Upper lobe of left lung (tissue), 6 donors: Measurements from ENCODE around the gene MTG2. TPM values are rescaled to one million over a fixed set of nuclear protein-coding genes. Genes with fewer than 3 reads are reported as not detected.

Source experiments
- ATAC-seq, 2 donors: fragments of 200-7000 bp; cut with Tn5 transposase; one replicate each; pipeline ENCODE4 v1.9.1; 2022; ENCODE audit warnings: mild to moderate bottlenecking in 2 of 2, moderate library complexity in 2 of 2; ENCODE audit not compliant: low FRiP score in 2 of 2
- DNase-seq, 2 donors: peaks; one replicate each; pipeline ENCODE4 v3.0.0-alpha.2; 2019 to 2020
- H3K27ac ChIP-seq, 4 donors: fragments of 200-600 bp; sonication (generic); one replicate each; pipeline ENCODE4 v1.5.1; 2016 to 2019
- H3K27me3 ChIP-seq, 4 donors: fragments of 200-600 bp; sonication (generic); one replicate each; pipeline ENCODE4 v1.5.1; 2017 to 2019
- H3K36me3 ChIP-seq, 4 donors: fragments of 200-600 bp; sonication (generic); one replicate each; pipeline ENCODE4 v1.5.1; 2016 to 2019
- H3K4me1 ChIP-seq, 4 donors: fragments of 200-600 bp; sonication (generic); one replicate each; pipeline ENCODE4 v1.5.1; 2018 to 2019
- H3K4me3 ChIP-seq, 4 donors: fragments of 200-600 bp; sonication (generic); one replicate each; pipeline ENCODE4 v1.5.1; 2017 to 2019; ENCODE audit warnings: mild to moderate bottlenecking in 2 of 4, moderate library complexity in 1 of 4
- H3K9me3 ChIP-seq, 4 donors: fragments of 200-600 bp; sonication (generic); one replicate each; pipeline ENCODE4 v1.5.1; 2018 to 2019
- EP300 ChIP-seq, 4 donors: sonication (generic); formaldehyde crosslinking; IDR thresholded peaks; one replicate each; pipeline ENCODE4 v1.5.1; 2017; ENCODE audit warnings: antibody characterized with exemption in 4 of 4, control low read depth in 2 of 4
- POLR2A ChIP-seq, 4 donors: fragments of 450-650 bp; IDR thresholded peaks; one replicate each; pipeline ENCODE4 v1.5.1; 2016 to 2017; ENCODE audit warnings: antibody characterized with exemption in 4 of 4, mild to moderate bottlenecking in 2 of 4
- POLR2AphosphoS5 ChIP-seq, 2 donors: sonication (generic); formaldehyde crosslinking; IDR thresholded peaks; one replicate each; pipeline ENCODE4 v1.5.1; 2017; ENCODE audit warnings: antibody characterized with exemption in 2 of 2
- WGBS, 2 donors: methylation state at CpG; one replicate each; pipeline ENCODE4 v1.1.5; 2017 to 2018; 5-methylcytosine and 5-hydroxymethylcytosine counted together
- total RNA-seq, 6 donors: library from RNA; depleted of rRNA in 4 of 6; stranded (reverse); fragments of >200 nt in 4 of 6; gene quantifications; one replicate each; pipeline versions ENCODE4 v1.1.0 to v1.2.1, GENCODE V29; 2016 to 2021
- TF ChIP-seq, protein P1 (sequence below), 6 experiments: fragments of 450-650 bp in 4 of 6; fragments of 200-600 bp in 2 of 6; sonication (generic) in 2 of 6; IDR thresholded peaks; one replicate each; pipeline ENCODE4 v1.5.1; 2016 to 2019; ENCODE audit warnings: antibody characterized with exemption in 6 of 6
- donor health status: DM: no; HTN: no; CAD: no; lungs with moderate emphysema.
- donor health status: DM: no; HTN: yes; CAD: no; lungs with severe emphysema.

The MTG2 gene
- total RNA-seq, 6 donors from 2014 or later: 28.3 to 42.3 (median 32.0) TPM

- TF ChIP-seq EP300 (IDR thresholded peaks at IDR 0.05) (no peak), POLR2AphosphoS5 (IDR thresholded peaks at IDR 0.05) (no peak), POLR2A (IDR thresholded peaks at IDR 0.05) (no peak)
- TF ChIP-seq, protein P1, sequence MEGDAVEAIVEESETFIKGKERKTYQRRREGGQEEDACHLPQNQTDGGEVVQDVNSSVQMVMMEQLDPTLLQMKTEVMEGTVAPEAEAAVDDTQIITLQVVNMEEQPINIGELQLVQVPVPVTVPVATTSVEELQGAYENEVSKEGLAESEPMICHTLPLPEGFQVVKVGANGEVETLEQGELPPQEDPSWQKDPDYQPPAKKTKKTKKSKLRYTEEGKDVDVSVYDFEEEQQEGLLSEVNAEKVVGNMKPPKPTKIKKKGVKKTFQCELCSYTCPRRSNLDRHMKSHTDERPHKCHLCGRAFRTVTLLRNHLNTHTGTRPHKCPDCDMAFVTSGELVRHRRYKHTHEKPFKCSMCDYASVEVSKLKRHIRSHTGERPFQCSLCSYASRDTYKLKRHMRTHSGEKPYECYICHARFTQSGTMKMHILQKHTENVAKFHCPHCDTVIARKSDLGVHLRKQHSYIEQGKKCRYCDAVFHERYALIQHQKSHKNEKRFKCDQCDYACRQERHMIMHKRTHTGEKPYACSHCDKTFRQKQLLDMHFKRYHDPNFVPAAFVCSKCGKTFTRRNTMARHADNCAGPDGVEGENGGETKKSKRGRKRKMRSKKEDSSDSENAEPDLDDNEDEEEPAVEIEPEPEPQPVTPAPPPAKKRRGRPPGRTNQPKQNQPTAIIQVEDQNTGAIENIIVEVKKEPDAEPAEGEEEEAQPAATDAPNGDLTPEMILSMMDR (IDR thresholded peaks at IDR 0.05): no peak
- Histone ChIP-seq H3K27me3 (no peaks in the 10 kb centered on the region), H3K27ac (no peak overlapping the region), H3K36me3 (peaks cover 0 to 45% (median 20%) of the 10 kb centered on the region in 4 donors), H3K4me3 (no peak overlapping the region), H3K9me3 (no peaks in the 10 kb centered on the region), H3K4me1 (peaks cover 6 to 14% (median 9%) of the 10 kb centered on the region in 4 donors)
- ATAC-seq (no peak), DNase-seq (no peak)
- 93 to 95% methylated on average over 19 of the region's 19 CpGs for WGBS, 2 donors
Measured at GRCh38 chr20:62178316-62179161, 4.3 kb upstream of the MTG2 start.

GRCh38 chr20:62179162-62179504 is 3.7 kb upstream of the MTG2 start:
- Histone ChIP-seq H3K4me1 (peaks cover 11 to 20% (median 15%) of the 10 kb centered on the region in 4 donors), H3K27me3 (no peaks in the 10 kb centered on the region), H3K36me3 (peaks cover 0 to 42% (median 17%) of the 10 kb centered on the region in 4 donors), H3K27ac (no peak overlapping the region), H3K4me3 (no peak overlapping the region), H3K9me3 (no peaks in the 10 kb centered on the region)
- 93 to 97% methylated on average over 14 of the region's 14 CpGs for WGBS, 2 donors
- TF ChIP-seq POLR2AphosphoS5 (IDR thresholded peaks at IDR 0.05) (no peak), EP300 (IDR thresholded peaks at IDR 0.05) (no peak), POLR2A (IDR thresholded peaks at IDR 0.05) (no peak)
- TF ChIP-seq, protein P1 (IDR thresholded peaks at IDR 0.05): no peak
- no peak for ATAC-seq
- no peak for DNase-seq

- H3K27me3 ChIP-seq: no peaks in the 10 kb centered on the region
- H3K4me1 ChIP-seq: peaks cover 16 to 29% (median 22%) of the 10 kb centered on the region in 4 donors
- ATAC-seq (no peak), DNase-seq (no peak)
- 95 to 96% methylated on average over 2 of the region's 2 CpGs for WGBS, 2 donors
- no peak for TF ChIP-seq EP300 (IDR thresholded peaks at IDR 0.05)
- TF ChIP-seq, protein P1 (IDR thresholded peaks at IDR 0.05): no peak
- TF ChIP-seq POLR2A (IDR thresholded peaks at IDR 0.05): no peak
- TF ChIP-seq POLR2AphosphoS5 (IDR thresholded peaks at IDR 0.05): no peak
- no peaks in the 10 kb centered on the region for H3K9me3 ChIP-seq
- H3K36me3 ChIP-seq: peaks cover 0 to 22% (median 6%) of the 10 kb centered on the region in 4 donors
- no peak overlapping the region for H3K27ac ChIP-seq
- peak overlapping the region in 2 of 4 donors; percentile 81 to 97 for H3K4me3 ChIP-seq
Measured at GRCh38 chr20:62181808-62182207, 1.0 kb upstream of the MTG2 start.

- DNase-seq (no peak), ATAC-seq (no peak)
- H3K36me3 ChIP-seq: peaks cover 0 to 12% (median 6%) of the 10 kb centered on the region in 4 donors
- WGBS, 2 donors: 31 to 32% methylated on average over 25 of the region's 25 CpGs
- H3K9me3 ChIP-seq: no peaks in the 10 kb centered on the region
- H3K4me3 ChIP-seq: peak overlapping the region; percentile 80 to 97 (median 86)
- TF ChIP-seq POLR2A (IDR thresholded peaks at IDR 0.05): no peak
- H3K4me1 ChIP-seq: peaks cover 16 to 41% (median 24%) of the 10 kb centered on the region in 4 donors
- no peaks in the 10 kb centered on the region for H3K27me3 ChIP-seq
- peak overlapping the region; percentile 95 to 98 (median 96) for H3K27ac ChIP-seq
Measured at GRCh38 chr20:62183426-62184142, 756 bp downstream of the MTG2 start.

DNA sequence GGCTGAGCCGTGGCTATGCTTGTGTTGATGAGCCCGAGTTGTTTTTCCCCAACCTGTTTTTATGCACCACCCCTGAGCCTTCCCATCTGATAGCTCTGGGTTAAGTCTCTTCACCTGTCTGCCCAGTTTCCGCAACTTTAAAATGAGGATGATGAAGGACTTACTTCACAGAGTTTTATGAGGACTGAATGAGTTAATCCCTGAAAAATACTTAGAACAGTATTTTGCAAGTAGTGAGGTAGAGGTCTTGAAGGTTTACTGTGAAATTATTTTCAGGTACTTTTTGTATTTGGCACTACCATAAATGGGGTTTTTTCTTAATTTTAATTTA is 3.2 kb downstream of the MTG2 start:
- no peak for DNase-seq
- WGBS, 2 donors: 60 to 70% methylated on average over 3 of the region's 3 CpGs
- no peaks in the 10 kb centered on the region for H3K27me3 ChIP-seq
- peaks cover 0 to 18% (median 6%) of the 10 kb centered on the region in 4 donors for H3K36me3 ChIP-seq
- TF ChIP-seq EP300 (IDR thresholded peaks at IDR 0.05): no peak
- no peak for TF ChIP-seq POLR2AphosphoS5 (IDR thresholded peaks at IDR 0.05)
- no peak for TF ChIP-seq POLR2A (IDR thresholded peaks at IDR 0.05)
- TF ChIP-seq, protein P1 (IDR thresholded peaks at IDR 0.05): no peak
- H3K4me1 ChIP-seq: peaks cover 16 to 41% (median 24%) of the 10 kb centered on the region in 4 donors
- no peaks in the 10 kb centered on the region for H3K9me3 ChIP-seq
- no peak overlapping the region for H3K4me3 ChIP-seq
- no peak for ATAC-seq
- H3K27ac ChIP-seq: peak overlapping the region in 1 of 4 donors; percentile 67
